Cortex of kidney (tissue), 1 donor: ENCODE measurements around the gene NDUFS5.
"Not testable (repeated sequence)": the region's sequence is repeated elsewhere in the genome, so short reads cannot be mapped to it uniquely, and the experiment has no call there.

ENCODE experiments used
- DNase-seq: peaks from one replicate; lab custom pipeline; 2025; lab: John Stamatoyannopoulos, UW

The NDUFS5 gene

DNA sequence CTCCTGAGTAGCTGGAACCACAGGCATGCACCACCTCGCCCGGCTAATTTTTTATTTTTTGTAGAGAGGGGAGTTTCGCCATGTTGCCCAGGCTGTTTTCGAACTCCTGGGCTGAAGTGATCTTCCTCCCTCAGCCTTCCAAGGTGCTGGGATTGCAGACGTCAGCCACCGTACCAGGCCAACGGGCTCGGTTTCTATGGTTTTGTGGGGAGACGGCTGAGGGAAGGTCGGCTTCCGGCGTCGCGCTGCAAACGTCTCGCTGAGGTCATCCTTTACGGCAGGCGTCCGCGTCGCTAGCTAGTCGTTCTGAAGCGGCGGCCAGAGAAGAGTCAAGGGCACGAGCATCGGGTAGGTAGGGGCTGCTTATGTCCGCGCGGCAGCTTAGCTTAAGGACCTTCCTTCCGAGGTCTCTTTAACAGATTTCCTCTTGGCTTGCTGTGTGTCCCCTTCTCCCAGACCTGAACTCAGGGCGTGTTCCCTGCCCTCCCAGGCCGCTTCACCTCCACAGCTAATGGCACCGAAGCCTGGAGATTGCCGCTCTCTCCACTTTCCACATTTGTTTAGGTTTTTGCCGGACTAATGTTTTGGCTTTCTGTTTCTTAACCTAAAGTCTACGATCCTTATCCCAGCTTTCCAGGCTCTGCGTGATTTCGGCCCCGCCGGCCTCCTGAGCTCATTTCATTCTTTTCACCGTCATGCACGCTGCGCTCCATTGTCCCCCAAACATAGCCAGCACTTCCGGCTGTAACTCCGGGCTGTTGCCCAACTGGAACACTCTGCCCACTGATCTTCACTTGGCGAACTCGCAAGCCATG, at the start of gene NDUFS5:
NDUFS5 (plus strand) TSS at position 300 of the 815 bp plus-strand sequence. CDS start 2,375 bp downstream, outside the sequence.
- no peak for DNase-seq

GRCh38 chr1:38977399-38978244, 48.5 kb upstream of the NDUFS5 start:
- not testable (repeated sequence) for DNase-seq

GRCh38 chr1:38978245-38978542, 48.0 kb upstream of the NDUFS5 start:
- not testable (repeated sequence) for DNase-seq

- DNase-seq: not testable (repeated sequence)
Measured at GRCh38 chr1:38979380-38979779, 46.8 kb upstream of the NDUFS5 start.

GRCh38 chr1:38989979-38990378, 36.2 kb upstream of the NDUFS5 start:
- no peak for DNase-seq

DNA sequence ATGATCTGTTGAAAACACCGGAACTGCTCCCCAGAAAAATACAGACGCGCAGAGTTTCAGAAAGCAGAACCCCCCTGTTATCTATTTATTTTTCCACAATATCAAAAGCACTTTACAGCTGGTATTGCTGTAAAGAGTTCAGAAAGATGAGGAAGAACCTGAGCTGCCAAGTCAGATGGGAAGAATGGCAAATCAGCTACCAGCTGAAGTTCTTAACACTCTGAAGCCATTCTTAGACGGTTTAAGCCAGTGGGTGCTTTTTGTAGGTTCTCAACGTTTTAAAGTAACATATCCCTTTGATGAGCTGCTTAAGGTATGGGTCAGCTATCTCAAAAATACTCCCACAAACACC, 35.8 kb upstream of the NDUFS5 start:
- no peak for DNase-seq

DNA sequence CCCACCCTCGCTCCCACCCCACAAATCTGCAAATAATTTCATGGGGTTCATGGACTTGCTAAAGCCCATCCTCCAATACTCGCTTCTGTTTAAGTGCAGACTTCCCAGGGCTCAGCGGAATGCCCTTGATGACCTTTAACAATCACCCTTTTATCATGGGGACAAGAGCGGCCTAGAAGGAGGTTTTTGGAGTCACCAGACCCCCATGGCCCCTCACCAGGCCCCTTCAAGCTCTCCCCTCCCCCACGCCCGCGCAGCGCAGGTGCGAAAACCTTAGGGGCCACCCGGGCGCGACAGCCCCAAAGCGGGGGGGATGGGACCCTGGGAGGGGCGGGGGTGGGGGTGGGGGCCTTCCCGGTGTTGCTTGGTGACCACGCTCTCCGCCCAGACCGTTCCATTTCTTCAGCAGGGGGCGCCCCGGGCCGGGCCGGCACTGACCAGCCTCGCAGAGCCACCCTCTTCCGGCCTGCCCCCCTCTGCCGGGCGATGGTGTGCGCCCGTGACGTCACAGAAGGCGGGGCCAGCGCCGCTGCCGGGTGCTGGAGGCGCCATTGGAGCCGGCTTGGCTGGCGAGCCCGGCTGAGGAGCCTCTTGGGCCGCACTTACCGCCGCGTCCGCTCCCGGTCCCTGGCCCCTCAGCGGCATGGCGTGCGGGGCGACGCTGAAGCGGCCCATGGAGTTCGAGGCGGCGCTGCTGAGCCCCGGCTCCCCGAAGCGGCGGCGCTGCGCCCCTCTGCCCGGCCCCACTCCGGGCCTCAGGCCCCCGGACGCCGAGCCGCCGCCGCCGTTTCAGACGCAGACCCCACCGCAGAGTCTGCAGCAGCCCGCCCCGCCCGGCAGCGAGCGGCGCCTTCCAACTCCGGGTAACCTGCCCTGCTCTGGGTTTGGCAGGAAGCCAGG, 35.2 kb upstream of the NDUFS5 start, which contains the start of gene AKIRIN1:
AKIRIN1 (plus strand) TSS at position 539 of the 900 bp plus-strand sequence; CDS start at position 644, 105 bp downstream.
- DNase-seq: peak; percentile 36

DNA sequence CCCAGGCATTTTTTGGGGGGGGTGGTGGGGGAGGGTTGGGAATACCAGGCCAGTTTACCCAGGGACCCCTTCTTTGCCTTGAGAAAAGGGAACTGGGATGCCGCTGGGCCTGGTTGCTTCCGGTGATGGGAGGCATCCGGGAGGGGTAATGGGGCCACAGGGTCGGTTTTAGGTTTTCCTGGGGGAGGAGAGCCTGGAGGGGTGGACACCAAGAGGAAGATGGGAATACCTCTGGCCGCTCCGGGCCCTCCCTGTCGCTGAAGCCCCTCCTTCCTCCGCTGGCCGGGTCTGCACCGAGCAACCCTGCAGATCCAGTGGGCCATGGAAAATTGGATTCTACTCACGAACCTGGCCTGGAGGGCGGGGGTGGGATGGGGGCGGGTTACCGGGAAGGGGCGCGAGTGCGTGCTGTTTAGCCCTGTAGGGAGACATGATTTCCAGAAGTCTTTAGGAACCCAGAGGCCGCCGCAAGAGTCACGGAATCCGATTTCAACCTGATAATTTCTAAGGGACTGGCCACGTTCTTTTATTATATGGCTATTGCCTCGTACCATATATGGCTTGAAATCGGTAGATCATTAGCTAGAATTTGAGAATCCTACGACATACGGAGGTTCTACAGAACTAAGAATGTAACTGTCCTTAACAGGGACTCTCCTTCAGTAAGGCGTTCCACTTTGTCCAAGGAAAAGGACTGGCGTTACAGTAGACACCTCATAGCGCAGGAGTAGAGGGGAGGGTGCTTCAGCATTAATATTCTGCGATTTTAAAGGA, 34.3 kb upstream of the NDUFS5 start:
- no peak for DNase-seq

GRCh38 chr1:38992412-38993111, 33.6 kb upstream of the NDUFS5 start:
- no peak for DNase-seq

- DNase-seq: no peak
Measured at GRCh38 chr1:38994196-38994595, 32.0 kb upstream of the NDUFS5 start.

GRCh38 chr1:38997034-38997900, 28.9 kb upstream of the NDUFS5 start:
- no peak for DNase-seq

- no peak for DNase-seq
Measured at GRCh38 chr1:38997901-38998190, 28.3 kb upstream of the NDUFS5 start.

DNA sequence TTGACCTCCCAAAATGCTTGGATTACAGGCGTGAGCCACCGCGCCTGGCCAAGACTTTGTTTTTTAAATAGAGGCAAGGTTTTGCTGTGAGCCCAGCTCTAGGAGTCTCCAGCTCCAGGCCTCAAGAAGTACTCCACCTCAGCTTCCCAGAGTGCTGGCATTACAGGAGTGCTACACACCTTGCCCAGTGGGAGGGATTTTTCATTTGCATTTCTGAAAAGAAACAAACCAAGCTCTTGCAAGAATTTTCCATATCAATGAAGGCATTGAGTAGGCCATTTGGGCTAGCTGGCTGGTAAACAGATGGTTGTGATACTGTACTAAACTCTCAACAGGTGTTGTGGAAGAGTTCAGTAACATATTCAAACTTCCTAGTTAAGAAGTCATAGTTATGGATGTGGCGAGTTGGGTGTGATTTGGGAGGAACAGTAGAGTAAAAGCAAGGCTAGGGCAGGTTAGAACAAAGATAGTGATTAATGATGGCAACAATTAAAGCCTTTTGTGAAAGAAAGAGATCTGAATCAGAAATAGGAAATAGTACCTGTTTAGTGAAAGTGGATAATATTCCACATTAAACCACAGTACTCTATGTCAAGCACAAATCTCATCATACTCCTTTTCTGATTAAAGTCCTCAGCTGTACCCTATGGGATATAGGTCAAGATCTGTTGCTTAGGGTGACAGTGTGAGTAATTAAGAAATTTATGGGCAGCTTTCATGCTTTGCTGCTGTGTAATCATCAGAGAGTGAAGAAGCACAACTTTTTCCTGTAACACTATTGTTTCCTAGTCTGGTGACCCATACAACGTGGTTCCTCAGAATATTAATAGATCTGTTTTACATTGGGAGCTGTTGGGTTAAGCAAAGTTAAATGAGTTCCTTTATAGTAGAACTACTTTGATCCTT, 24.4 kb upstream of the NDUFS5 start:
- no peak for DNase-seq

- DNase-seq: no peak
Measured at GRCh38 chr1:39003281-39003680, 22.9 kb upstream of the NDUFS5 start.

DNA sequence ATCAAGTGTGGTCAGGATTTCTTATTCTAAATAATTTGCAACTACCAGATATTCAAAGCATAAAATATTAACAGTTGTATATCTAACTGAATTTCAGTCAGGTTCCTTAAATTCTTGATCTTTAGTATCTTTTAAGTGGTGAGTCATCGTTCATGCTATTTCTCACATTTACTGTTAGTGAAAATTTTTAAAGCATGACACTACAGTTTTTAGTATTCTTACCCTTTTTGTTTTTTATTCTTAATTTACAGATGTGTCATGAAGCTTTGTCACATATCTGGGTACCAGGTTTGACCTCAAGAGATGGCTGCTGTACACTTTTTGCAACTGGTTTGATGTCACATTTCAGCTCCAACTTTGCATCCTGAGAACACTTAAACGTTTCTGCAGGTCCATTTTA, 22.4 kb upstream of the NDUFS5 start:
- DNase-seq: no peak

DNA sequence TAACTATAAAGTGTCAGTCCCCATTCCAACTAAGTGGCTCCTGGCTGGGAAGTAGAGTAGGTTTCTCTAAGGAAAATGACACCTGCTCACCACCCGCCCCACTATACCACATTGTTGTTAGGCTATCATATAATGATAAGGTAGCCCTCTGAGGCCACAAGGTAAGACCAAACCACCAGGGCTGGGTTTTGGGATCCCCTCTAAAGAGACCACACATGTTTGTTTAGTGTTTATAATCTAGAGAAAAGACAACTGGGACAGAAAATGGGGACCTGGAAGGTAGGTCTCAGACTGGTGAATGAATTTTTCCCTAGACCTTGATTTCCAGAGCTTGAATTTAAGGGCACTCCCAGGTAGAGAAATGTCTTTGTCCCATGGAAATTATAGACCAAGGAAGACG, 19.9 kb upstream of the NDUFS5 start:
- DNase-seq: no peak

GRCh38 chr1:39006726-39007645, 19.2 kb upstream of the NDUFS5 start:
- DNase-seq: no peak

GRCh38 chr1:39014956-39015355, 11.2 kb upstream of the NDUFS5 start:
- DNase-seq: not testable (repeated sequence)
